Measurements from ENCODE around the gene GRIP2. TPM values are rescaled to one million over a fixed set of nuclear protein-coding genes. Genes with fewer than 3 reads are reported as not detected.

Gene GRIP2
- total and polyA plus RNA-seq, 2 experiments from 2014 or later: 0.73 to 2.4 TPM

DNA sequence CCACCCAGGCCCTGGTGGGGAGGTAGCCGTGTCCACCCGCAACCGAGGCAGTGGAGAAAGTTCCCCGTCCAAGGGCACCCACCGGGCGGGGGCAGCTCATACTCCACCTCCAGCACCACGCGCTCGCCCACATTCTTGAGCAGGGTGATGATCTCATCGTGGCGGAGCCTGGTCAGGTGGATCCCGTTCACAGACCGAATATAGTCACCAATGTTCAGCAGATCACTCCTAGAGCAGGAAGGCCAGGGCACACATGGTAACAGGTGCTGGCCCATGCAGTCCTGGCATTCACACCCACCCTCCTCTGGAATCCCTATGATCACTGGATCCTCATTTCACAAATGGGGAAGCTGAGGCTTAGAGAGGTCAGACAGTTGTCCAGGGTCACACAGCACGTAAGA is 15.8 kb downstream of the GRIP2 start:
- Histone ChIP-seq H3K36me3 (replicated peaks; ENCODE audit: insufficient read depth, low read depth) (no peaks in the 10 kb centered on the region), H3K4me3 (no peak overlapping the region), H3K27ac (no peak overlapping the region), H3K9me3 (ENCODE audit: low read depth) (no peaks in the 10 kb centered on the region), H3K9me2 (replicated peaks; ENCODE audit: insufficient read depth) (no peaks in the 10 kb centered on the region), H3K79me2 (no peaks in the 10 kb centered on the region), H3K4me1 (ENCODE audit: insufficient read depth) (no peaks in the 10 kb centered on the region), H3K27me3 (no peaks in the 10 kb centered on the region), H4K20me1 (ENCODE audit: insufficient read depth, poor library complexity, severe bottlenecking) (no peaks in the 10 kb centered on the region), H2AFZ (no peak overlapping the region), H3K4me2 (no peak overlapping the region)
- 96% methylated on average over 14 of the region's 14 CpGs for WGBS (ENCODE audit: low lambda C conversion rate, missing lambda C conversion rate)
- no peak for TF ChIP-seq EZH2phosphoT487 (IDR thresholded peaks at IDR 0.05; ENCODE audit: low read depth, severe bottlenecking, unreplicated experiment)
- TF ChIP-seq, protein P1, sequence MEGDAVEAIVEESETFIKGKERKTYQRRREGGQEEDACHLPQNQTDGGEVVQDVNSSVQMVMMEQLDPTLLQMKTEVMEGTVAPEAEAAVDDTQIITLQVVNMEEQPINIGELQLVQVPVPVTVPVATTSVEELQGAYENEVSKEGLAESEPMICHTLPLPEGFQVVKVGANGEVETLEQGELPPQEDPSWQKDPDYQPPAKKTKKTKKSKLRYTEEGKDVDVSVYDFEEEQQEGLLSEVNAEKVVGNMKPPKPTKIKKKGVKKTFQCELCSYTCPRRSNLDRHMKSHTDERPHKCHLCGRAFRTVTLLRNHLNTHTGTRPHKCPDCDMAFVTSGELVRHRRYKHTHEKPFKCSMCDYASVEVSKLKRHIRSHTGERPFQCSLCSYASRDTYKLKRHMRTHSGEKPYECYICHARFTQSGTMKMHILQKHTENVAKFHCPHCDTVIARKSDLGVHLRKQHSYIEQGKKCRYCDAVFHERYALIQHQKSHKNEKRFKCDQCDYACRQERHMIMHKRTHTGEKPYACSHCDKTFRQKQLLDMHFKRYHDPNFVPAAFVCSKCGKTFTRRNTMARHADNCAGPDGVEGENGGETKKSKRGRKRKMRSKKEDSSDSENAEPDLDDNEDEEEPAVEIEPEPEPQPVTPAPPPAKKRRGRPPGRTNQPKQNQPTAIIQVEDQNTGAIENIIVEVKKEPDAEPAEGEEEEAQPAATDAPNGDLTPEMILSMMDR (IDR thresholded peaks at IDR 0.05; ENCODE audit: poor library complexity): no peak
- no peak for TF ChIP-seq EZH2 (IDR thresholded peaks at IDR 0.05; ENCODE audit: borderline replicate concordance)
- DNase-seq (ENCODE audit: low spot score): no peak

DNA sequence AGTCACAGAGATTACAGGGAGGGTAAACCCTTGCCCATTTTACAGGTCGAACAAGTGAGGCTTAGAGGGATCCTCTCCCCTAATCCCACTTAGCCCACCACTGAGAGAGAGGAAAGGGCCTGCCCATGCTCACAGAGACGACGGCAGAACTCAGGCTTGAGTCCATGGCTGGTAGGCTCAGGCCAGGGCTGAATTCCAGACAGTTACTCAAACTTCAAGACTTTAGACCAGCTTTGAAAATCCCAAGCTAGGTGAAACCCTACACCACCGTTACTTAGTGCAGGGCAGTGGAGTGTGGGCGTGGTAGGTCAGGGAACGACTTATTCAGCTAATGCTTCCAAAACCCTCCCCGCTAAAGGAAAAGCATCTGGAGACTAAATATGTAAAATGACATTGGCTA is 16.4 kb downstream of the GRIP2 start:
- no peak for DNase-seq (ENCODE audit: low spot score)
- Histone ChIP-seq H3K36me3 (replicated peaks; ENCODE audit: insufficient read depth, low read depth) (no peaks in the 10 kb centered on the region), H3K4me2 (no peak overlapping the region), H3K79me2 (no peaks in the 10 kb centered on the region), H3K27ac (no peak overlapping the region), H3K27me3 (no peaks in the 10 kb centered on the region), H3K9me3 (ENCODE audit: low read depth) (no peaks in the 10 kb centered on the region), H2AFZ (no peak overlapping the region), H3K4me3 (no peak overlapping the region), H3K9me2 (replicated peaks; ENCODE audit: insufficient read depth) (no peaks in the 10 kb centered on the region), H3K4me1 (ENCODE audit: insufficient read depth) (no peaks in the 10 kb centered on the region), H4K20me1 (ENCODE audit: insufficient read depth, poor library complexity, severe bottlenecking) (no peaks in the 10 kb centered on the region)
- TF ChIP-seq, protein P1 (IDR thresholded peaks at IDR 0.05; ENCODE audit: poor library complexity): no peak
- TF ChIP-seq EZH2phosphoT487 (IDR thresholded peaks at IDR 0.05; ENCODE audit: low read depth, severe bottlenecking, unreplicated experiment): no peak
- no peak for TF ChIP-seq EZH2 (IDR thresholded peaks at IDR 0.05; ENCODE audit: borderline replicate concordance)
- WGBS (ENCODE audit: low lambda C conversion rate, missing lambda C conversion rate): 49% methylated on average over 7 of the region's 7 CpGs

DNA sequence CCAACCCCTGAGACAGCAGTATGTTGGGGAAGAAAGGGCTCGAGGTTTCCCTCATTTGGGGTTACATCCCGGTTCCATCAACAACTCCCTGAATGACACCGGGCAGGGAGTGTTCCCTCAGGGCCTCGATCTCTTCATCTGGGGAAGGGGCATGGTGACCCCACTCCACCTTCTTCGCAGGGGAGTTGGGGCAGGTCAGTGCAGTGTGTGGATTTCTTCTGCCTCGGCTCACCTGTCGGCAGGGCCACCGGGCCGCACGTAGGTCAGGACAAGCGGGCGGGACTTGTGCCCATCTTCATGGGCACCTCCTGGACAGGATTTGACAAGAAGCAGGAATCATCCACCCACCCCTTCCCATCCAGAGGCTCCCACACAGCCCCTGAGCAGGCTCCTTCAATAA is 17.4 kb downstream of the GRIP2 start:
- Histone ChIP-seq H3K9me3 (ENCODE audit: low read depth) (no peaks in the 10 kb centered on the region), H3K27ac (no peak overlapping the region), H3K4me2 (no peak overlapping the region), H3K4me1 (ENCODE audit: insufficient read depth) (no peaks in the 10 kb centered on the region), H3K36me3 (replicated peaks; ENCODE audit: insufficient read depth, low read depth) (no peaks in the 10 kb centered on the region), H3K9me2 (replicated peaks; ENCODE audit: insufficient read depth) (no peaks in the 10 kb centered on the region), H3K27me3 (no peaks in the 10 kb centered on the region), H3K79me2 (no peaks in the 10 kb centered on the region), H3K4me3 (no peak overlapping the region), H4K20me1 (ENCODE audit: insufficient read depth, poor library complexity, severe bottlenecking) (no peaks in the 10 kb centered on the region), H2AFZ (no peak overlapping the region)
- TF ChIP-seq, protein P1 (IDR thresholded peaks at IDR 0.05; ENCODE audit: poor library complexity): no peak
- TF ChIP-seq EZH2 (IDR thresholded peaks at IDR 0.05; ENCODE audit: borderline replicate concordance) (no peak), EZH2phosphoT487 (IDR thresholded peaks at IDR 0.05; ENCODE audit: low read depth, severe bottlenecking, unreplicated experiment) (no peak)
- no peak for DNase-seq (ENCODE audit: low spot score)
- WGBS (ENCODE audit: low lambda C conversion rate, missing lambda C conversion rate): 93% methylated on average over 12 of the region's 12 CpGs

Measured in hepatocyte (in vitro differentiated cells).